Measurements from ENCODE around the gene PRDM5. TPM values are rescaled to one million over a fixed set of nuclear protein-coding genes. Genes with fewer than 3 reads are reported as not detected.

PRDM5 gene
- polyA plus RNA-seq, 1 donor: 10.0 TPM

Other genes starting within 250 kb of the PRDM5 start
- 6.8 TPM for gene NDNF, start 149.8 kb upstream of the PRDM5 start, polyA plus RNA-seq (ENCODE audit: insufficient read length)
- 0.15 TPM for gene TNIP3, start 241.6 kb upstream of the PRDM5 start, polyA plus RNA-seq (ENCODE audit: insufficient read length)

Measured in hindlimb muscle (tissue), 1 donor.